ENCODE results near the gene ARG2. TPM values are rescaled to one million over a fixed set of nuclear protein-coding genes. Genes with fewer than 3 reads are reported as not detected.

Gene ARG2
- total RNA-seq, 3 donors from 2014 or later (not counting 1 experiment from before 2014, with no cell fraction given) = 1.2 to 7.4 (median 1.4) TPM

GRCh38 chr14:67582061-67582460 is 37.7 kb upstream of the ARG2 start:
- H3K9me3 ChIP-seq (ENCODE audit: control insufficient read depth, insufficient read depth, low read length) = no peaks in the 10 kb centered on the region
- Mint-ChIP-seq H3K9me3 (no peaks in the 10 kb centered on the region), H3K4me3 (no peak overlapping the region), H3K27me3 (ENCODE audit: low read depth in 2 of 2) (no peaks in the 10 kb centered on the region), H3K4me1 (no peaks in the 10 kb centered on the region), H3K27ac (no peak overlapping the region), H3K36me3 (no peaks in the 10 kb centered on the region)
- DNase-seq (no peak), ATAC-seq (no peak)
- TF ChIP-seq CTCF (IDR thresholded peaks at IDR 0.05) = no peak
- H3K27me3 ChIP-seq (ENCODE audit: control insufficient read depth, insufficient read depth, low read length) = no peaks in the 10 kb centered on the region
- H3K36me3 ChIP-seq (ENCODE audit: control insufficient read depth, insufficient read depth, low read length) = no peaks in the 10 kb centered on the region
- 81% methylated on average over 7 of the region's 7 CpGs for WGBS (ENCODE audit: insufficient coverage)
- no peak overlapping the region for H3K4me3 ChIP-seq (ENCODE audit: low read length)
- H3K4me1 ChIP-seq (ENCODE audit: control insufficient read depth, insufficient read depth, low read length) = no peaks in the 10 kb centered on the region
- no peak overlapping the region for H3K27ac ChIP-seq (ENCODE audit: low read length)
- intact Hi-C loops (cut with micrococcal nuclease) = no loop called here

GRCh38 chr14:67583711-67584644 is 35.7 kb upstream of the ARG2 start:
- Histone ChIP-seq H3K4me1 (ENCODE audit: control insufficient read depth, insufficient read depth, low read length) (no peaks in the 10 kb centered on the region), H3K27me3 (ENCODE audit: control insufficient read depth, insufficient read depth, low read length) (no peaks in the 10 kb centered on the region), H3K36me3 (ENCODE audit: control insufficient read depth, insufficient read depth, low read length) (peaks cover 12% of the 10 kb centered on the region), H3K4me3 (ENCODE audit: low read length) (no peak overlapping the region), H3K9me3 (ENCODE audit: control insufficient read depth, insufficient read depth, low read length) (no peaks in the 10 kb centered on the region), H3K27ac (ENCODE audit: low read length) (no peak overlapping the region)
- peak; percentile 61 for TF ChIP-seq CTCF (IDR thresholded peaks at IDR 0.05)
- H3K27me3 Mint-ChIP-seq (ENCODE audit: low read depth in 2 of 2) = no peaks in the 10 kb centered on the region
- 94% methylated on average over 6 of the region's 6 CpGs for whole genome bisulfite sequencing (ENCODE audit: insufficient coverage)
- DNase-seq (peak in 1 of 2 donors; percentile 68), ATAC-seq (peak; percentile 67 to 77 (median 74))
- no peaks in the 10 kb centered on the region for H3K9me3 Mint-ChIP-seq
- H3K4me1 Mint-ChIP-seq = no peaks in the 10 kb centered on the region
- no peak overlapping the region for H3K27ac Mint-ChIP-seq
- intact Hi-C loops (cut with micrococcal nuclease) = loop anchor here (1.0 kb wide), 2 partner anchors 83 to 120 kb away; no protein-coding TSS in a partner anchor
- H3K36me3 Mint-ChIP-seq = peaks cover 7% of the 10 kb centered on the region
- no peak overlapping the region for H3K4me3 Mint-ChIP-seq

- H3K27ac Mint-ChIP-seq = no peak overlapping the region
- ATAC-seq (no peak), DNase-seq (no peak)
- Histone ChIP-seq H3K27me3 (ENCODE audit: control insufficient read depth, insufficient read depth, low read length) (no peaks in the 10 kb centered on the region), H3K27ac (ENCODE audit: low read length) (no peak overlapping the region), H3K4me1 (ENCODE audit: control insufficient read depth, insufficient read depth, low read length) (no peaks in the 10 kb centered on the region), H3K9me3 (ENCODE audit: control insufficient read depth, insufficient read depth, low read length) (no peaks in the 10 kb centered on the region), H3K4me3 (ENCODE audit: low read length) (no peak overlapping the region), H3K36me3 (ENCODE audit: control insufficient read depth, insufficient read depth, low read length) (peaks cover 17% of the 10 kb centered on the region)
- no peak overlapping the region for H3K4me3 Mint-ChIP-seq
- no peak for TF ChIP-seq CTCF (IDR thresholded peaks at IDR 0.05)
- intact Hi-C loops (cut with micrococcal nuclease) = loop anchor here (1.0 kb wide), 2 partner anchors 82 to 119 kb away; no protein-coding TSS in a partner anchor
- peaks cover 7% of the 10 kb centered on the region for H3K36me3 Mint-ChIP-seq
- no peaks in the 10 kb centered on the region for H3K27me3 Mint-ChIP-seq (ENCODE audit: low read depth in 2 of 2)
- no peaks in the 10 kb centered on the region for H3K9me3 Mint-ChIP-seq
- no peaks in the 10 kb centered on the region for H3K4me1 Mint-ChIP-seq
- WGBS (ENCODE audit: insufficient coverage) = 100% methylated on average over 3 of the region's 3 CpGs
These were observed 34.7 kb upstream of the ARG2 start for GRCh38 chr14:67584978-67585377.

Data from natural killer cell (primary cell).